HG02798 (cell line): ENCODE data around the gene TMEM51.
"Not testable (repeated sequence)": the region's sequence is repeated elsewhere in the genome, so short reads cannot be mapped to it uniquely, and the experiment has no call there.

Source experiments
- ATAC-seq: cut with Tn5 transposase; IDR thresholded peaks from one replicate; pipeline ENCODE4 v1.9.1; 2021; ENCODE audit warnings: mild to moderate bottlenecking; ENCODE audit not compliant: unreplicated experiment, poor library complexity

The TMEM51 gene

GRCh38 chr1:15125101-15125745, 28.3 kb upstream of the TMEM51 start:
- no peak for ATAC-seq

- ATAC-seq = no peak
Observed at GRCh38 chr1:15128077-15128476, 25.5 kb upstream of the TMEM51 start.

- peak; percentile 58 for ATAC-seq
Observed at GRCh38 chr1:15128520-15129313, 24.8 kb upstream of the TMEM51 start.

GRCh38 chr1:15129944-15130343, 23.6 kb upstream of the TMEM51 start:
- ATAC-seq = no peak

- no peak for ATAC-seq
Observed at GRCh38 chr1:15130607-15131006, 22.9 kb upstream of the TMEM51 start.

- ATAC-seq = no peak
Observed at GRCh38 chr1:15132965-15133364, 20.6 kb upstream of the TMEM51 start.

GRCh38 chr1:15134285-15134684, 19.3 kb upstream of the TMEM51 start:
- ATAC-seq = no peak

GRCh38 chr1:15135604-15136003, 17.9 kb upstream of the TMEM51 start:
- ATAC-seq = not testable (repeated sequence)

- no peak for ATAC-seq
Observed at GRCh38 chr1:15137809-15138208, 15.7 kb upstream of the TMEM51 start.

- no peak for ATAC-seq
Observed at GRCh38 chr1:15139654-15140350, 13.7 kb upstream of the TMEM51 start.

- ATAC-seq = no peak
Observed at GRCh38 chr1:15141935-15142539, 11.5 kb upstream of the TMEM51 start.

- no peak for ATAC-seq
Observed at GRCh38 chr1:15145327-15145726, 8.2 kb upstream of the TMEM51 start.

- ATAC-seq = no peak
Observed at GRCh38 chr1:15146142-15146680, 7.3 kb upstream of the TMEM51 start.

GRCh38 chr1:15146971-15147376, 6.6 kb upstream of the TMEM51 start:
- ATAC-seq = no peak

GRCh38 chr1:15148004-15148403, 5.5 kb upstream of the TMEM51 start:
- ATAC-seq = no peak

- no peak for ATAC-seq
Observed at GRCh38 chr1:15148475-15148874, 5.1 kb upstream of the TMEM51 start.

- no peak for ATAC-seq
Observed at GRCh38 chr1:15148941-15149340, 4.6 kb upstream of the TMEM51 start.

- no peak for ATAC-seq
Observed at GRCh38 chr1:15150376-15150775, 3.2 kb upstream of the TMEM51 start.

- ATAC-seq = no peak
Observed at GRCh38 chr1:15151377-15151806, 2.2 kb upstream of the TMEM51 start.

- no peak for ATAC-seq
Observed at GRCh38 chr1:15151871-15152270, 1.7 kb upstream of the TMEM51 start.
